Posterior vena cava (tissue), 2 donors: ENCODE measurements around the gene EPHB3. TPM values are rescaled to one million over a fixed set of nuclear protein-coding genes. Genes with fewer than 3 reads are reported as not detected.

Experiments used
- DNase-seq: peaks from one replicate; pipeline ENCODE4 v3.0.0-alpha.2; 2020; ENCODE audit warnings: low spot score
- intact Hi-C, 2 donors: fragments of 100-400 bp; cut with DNase I; formaldehyde crosslinking; loops; one replicate each; pipeline versions ENCODE4 v1.14.1 to v1.14.2; 2022 to 2023
- total RNA-seq, 2 donors: library from RNA; stranded (reverse); fragmentation: NEBNext Ultra II Directional; extraction: Animal tissue kit (Norgen Biotek cat#: 25700); gene quantifications; one replicate each; pipeline ENCODE4 v1.2.1, GENCODE V29; 2021
- donor health status: DM: yes; HTN: yes; CAD: no.
- donor health status: DM: yes; HTN: yes; CAD: no.

The EPHB3 gene
- total RNA-seq, 2 donors from 2014 or later, result 6.9 to 10.8 TPM

DNA sequence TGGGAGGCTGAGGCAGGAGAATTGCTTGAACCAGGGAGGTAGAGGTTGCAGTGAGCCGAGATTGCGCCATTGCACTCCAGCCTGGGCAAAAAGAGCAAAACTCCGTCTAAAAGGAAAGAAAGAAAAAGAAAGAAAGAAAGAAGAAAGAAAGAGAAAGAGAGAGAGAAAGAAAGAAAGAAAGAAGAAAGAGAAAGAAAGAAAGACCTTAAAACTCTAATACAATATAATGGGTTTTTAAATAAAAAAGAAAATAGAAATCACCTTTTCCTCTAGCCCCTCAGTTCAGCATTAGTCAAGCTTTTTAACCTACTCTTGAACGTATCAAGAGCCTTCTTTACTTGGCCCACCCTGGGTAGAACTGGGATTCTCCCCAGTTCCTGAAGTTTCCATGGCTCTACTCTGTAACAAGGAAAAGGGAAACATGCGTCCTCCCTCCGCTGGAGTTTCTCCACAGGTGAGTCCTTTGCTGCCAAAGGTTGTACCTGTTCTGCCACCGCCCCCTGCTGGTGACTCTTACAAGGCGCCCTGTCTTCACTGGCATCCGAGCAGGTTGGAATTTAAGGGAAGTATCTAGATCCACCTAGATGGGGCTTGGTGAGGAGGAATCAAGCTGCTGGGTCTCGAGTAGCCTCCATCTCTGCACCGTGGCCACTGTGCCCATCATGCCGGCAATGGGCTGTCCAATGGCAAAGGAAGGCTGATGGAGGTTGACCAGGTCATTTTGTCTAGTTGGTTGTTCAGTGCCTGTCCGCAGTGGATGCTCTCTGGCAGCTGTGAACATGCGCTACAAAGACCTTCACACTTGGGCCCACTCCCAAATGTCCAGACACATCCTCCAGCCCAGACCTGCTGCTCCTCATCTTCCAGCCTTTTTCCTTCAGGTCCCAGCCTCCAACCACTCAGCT, 20.6 kb upstream of the EPHB3 start:
- DNase-seq, result peak; percentile 82
- intact Hi-C loops, result loop anchor here (5.0 kb wide), 2 partner anchors 169 to 1866 kb away; no protein-coding TSS in a partner anchor

DNA sequence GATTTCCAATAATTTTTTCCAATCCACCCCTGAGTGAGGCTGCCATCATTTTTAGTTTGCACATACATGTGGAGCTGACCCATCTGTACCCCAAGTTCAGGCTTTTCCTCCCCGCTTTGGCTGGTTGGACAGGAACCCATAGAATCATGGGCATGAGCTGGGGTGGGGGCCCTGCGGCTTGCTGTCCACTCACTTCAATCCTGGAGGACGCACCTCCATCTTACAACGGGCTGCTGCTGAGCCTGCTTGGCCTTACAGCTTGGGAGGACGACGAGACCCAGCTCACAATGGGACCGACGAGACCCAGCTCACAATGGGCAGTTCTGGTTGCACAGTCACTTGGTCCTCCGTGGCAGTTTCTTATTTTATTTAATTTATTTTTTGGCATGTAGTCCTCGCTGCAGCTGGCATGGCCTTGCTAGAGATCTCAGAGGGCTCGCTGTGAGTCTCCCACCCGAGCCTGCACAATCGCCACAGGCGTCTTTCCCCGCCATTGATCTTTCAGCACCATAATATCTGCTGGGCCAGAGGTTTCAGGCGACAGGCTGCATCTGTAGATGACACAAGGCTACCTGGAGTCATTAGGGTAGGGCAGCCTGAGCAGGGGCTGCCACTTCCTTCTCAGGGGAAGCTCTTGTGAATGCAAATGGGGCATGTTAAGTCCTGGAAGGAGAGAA, 19.6 kb upstream of the EPHB3 start:
- DNase-seq, result peak; percentile 72
- intact Hi-C loops, result loop anchor here (5.0 kb wide), 2 partner anchors 170 to 1865 kb away; no protein-coding TSS in a partner anchor

DNA sequence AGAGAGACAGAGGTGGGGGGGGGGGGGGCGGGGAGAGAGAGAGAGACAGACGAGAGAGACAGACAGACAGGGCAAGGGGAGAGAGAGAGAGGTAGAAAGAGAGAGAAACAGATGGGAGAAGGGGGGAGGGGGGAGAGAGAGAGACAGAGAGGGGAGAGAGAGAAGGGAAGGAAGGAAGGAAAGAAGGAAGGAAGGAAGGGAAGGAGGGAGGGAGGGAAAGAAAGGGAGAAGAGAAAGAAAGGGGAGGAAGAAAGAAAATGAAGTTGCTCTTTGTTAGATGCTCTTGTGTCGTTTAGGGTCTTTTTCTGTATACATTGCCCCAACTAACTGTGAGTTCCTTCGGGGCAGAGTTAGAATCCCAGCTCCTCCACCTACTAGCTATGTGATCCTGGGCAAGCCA, 19.0 kb upstream of the EPHB3 start:
- DNase-seq, result no peak
- intact Hi-C loops, result loop anchor here (5.0 kb wide), 2 partner anchors 170 to 1865 kb away; no protein-coding TSS in a partner anchor

DNA sequence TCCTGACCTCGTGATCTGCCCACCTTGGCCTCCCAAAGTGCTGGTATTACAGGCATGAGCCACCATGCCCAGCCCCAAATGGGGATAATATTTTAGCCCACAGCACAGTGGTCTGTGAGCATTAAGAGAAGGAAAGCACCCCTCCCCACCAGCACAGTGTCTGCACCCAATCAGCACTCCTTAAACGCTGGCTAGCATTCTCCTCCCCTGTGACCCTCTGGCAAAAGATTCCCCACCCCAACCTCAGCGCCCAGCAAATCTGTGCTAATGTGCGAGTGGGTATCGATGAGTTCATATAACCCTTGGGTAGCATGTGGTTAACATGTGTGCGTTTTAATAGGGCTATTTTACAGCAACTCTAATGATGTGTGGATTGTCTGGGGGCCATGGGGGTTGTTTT, 18.3 kb upstream of the EPHB3 start:
- intact Hi-C loops, result loop anchor here (5.0 kb wide), 2 partner anchors 171 to 1864 kb away; no protein-coding TSS in a partner anchor
- peak; percentile 25 for DNase-seq

DNA sequence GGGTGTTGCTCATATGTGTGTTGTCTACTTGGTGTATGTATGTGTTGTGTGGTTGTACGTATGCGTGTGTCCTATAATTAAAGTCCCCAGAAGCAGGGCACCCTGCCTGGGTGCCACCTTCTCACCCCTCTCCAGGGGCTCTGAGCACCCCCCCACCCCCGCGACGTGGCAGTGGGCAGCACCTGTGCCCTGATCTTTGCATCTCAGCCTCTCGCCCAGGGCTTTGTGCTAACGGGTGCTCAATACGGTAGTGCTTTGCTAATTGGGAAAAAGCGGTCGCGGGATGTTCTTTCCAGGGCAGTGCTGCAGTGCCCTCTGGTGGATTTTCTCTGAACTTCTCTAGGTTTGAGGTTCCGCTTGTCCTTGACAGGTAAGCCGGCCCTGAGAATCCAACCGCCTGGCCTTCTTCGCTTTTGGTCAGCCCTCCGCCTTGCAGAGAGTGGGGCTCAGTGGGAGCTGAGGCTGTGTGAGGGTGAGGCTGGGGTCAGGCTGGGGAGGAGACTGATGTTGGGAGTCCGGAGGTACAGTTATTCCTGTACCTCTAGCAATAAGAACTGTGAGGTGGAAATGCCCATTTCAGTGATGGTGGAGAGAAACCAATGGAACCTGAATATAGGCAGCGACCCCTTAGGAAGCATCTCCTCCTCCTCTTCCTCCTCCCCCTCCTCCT, 17.6 kb upstream of the EPHB3 start:
- DNase-seq, result peak; percentile 83
- intact Hi-C loops, result loop anchor here (5.0 kb wide), 2 partner anchors 172 to 1863 kb away; no protein-coding TSS in a partner anchor

DNA sequence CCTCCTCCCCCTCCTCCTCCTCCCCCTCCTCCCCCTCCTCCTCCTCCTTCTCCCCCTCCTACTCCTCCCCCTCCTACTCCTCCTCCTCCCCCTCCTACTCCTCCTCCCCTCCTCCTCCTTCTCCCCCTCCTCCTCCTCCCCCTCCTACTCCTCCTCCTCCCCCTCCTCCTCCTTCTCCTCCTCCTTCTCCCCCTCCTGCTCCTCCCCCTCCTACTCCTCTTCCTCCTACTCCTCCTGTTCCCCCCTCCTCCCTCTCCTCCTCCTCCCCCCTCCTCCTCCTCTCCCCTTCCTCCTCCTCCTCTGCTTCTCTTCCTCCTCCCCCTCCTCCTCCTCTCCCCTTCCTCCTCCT, 17.1 kb upstream of the EPHB3 start:
- intact Hi-C loops, result loop anchor here (5.0 kb wide), 2 partner anchors 172 to 1863 kb away; no protein-coding TSS in a partner anchor
- DNase-seq, result no peak

DNA sequence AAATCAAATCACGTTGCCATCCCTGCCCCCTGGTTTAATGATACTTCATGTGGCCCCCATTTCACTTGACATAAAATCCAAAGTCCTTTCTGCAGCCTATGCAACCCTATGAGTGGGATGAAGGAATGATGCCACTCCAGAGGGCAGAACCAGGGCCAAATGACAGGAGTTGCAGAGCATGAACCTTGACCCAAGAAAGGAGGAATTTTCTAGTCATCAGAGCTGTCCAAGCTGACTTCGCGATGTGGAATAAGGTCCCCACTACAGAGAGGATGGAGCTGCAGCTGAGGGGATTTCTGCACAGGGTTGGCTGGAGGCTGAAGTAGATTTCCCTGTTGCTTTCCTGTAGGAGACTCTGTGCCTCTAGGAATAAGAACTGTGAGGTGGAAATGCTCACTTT, 15.8 kb upstream of the EPHB3 start:
- intact Hi-C loops, result no loop called here
- no peak for DNase-seq

DNA sequence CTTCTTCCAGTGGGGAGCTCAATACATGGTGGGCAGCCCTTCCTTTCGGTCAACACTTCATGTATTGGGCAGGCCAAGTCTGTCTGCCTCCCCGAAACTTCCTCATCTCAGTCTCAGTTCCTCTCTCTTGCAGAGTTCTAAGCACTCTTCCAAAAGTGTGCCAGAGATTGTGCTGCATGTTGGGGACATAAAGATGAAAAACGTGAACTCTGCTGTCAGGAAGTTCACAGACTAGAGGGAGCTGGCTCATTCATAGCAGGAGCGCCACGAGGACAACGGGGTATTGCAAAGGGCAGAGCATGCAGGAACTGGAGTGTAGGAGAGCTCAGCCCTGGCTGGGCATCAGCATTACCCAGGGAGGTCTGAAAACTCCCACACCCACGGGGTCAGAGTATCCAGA, 15.3 kb upstream of the EPHB3 start:
- intact Hi-C loops, result no loop called here

DNA sequence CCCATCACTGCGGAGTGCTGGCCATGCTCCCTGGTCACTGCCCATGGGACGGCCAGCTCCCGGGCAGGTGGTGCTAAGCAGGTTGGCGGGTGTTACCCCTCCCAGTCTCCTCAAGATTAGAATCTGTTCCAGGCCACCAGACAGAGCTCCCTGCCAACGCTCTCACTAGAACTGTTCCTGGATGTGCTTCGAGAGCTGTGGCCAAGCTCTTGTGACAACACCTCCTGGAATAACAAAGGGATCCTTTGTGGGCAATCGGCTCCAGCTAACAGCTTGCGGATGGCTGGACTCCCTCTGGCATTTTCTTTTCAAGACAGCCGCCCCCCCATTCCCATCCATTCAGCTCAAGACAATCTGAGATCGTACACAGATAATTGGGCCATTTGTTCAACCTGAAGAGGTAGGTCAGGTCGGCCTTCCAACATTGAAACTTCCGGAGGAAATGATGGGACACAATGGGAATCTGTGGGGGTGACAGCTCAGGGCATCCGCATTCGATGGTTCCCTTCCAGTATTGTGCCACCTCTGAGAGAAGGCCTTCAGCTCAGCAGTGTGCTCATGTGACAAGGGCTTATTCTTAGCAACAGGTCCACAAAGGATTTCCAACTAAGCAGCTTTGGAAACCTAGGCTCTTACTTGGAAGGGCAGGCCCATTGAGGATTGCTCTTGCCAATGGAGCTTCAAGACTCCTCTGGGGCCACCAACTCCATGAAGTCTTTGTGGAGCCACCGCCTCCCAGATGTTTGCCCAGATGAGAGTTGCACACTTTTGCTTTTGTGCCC, 11.6 kb upstream of the EPHB3 start:
- peak; percentile 60 for DNase-seq
- intact Hi-C loops, result no loop called here

More for the DNA sequence above, 15.3 kb upstream of the EPHB3 start:
- peak; percentile 68 for DNase-seq

DNA sequence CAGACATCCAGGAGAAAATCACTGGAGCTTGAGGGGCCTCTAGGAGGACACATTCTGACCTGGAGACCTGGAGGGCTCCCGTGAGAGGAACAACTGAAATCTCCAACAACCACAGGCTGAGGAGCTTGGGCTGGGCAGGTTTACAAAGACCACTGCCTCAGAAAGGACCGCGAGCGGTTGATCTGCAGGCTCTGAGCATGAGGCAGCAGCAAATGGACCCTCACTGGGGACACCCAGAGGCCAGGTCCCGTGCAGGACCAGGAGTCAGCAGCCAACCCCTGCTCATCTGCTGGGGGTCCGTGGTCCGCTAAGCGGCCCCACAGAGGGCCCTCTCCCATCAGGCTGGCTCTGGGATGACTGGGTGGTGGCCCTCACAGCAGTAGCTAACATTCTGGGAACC, 10.5 kb upstream of the EPHB3 start:
- intact Hi-C loops, result no loop called here
- peak; percentile 70 for DNase-seq

DNA sequence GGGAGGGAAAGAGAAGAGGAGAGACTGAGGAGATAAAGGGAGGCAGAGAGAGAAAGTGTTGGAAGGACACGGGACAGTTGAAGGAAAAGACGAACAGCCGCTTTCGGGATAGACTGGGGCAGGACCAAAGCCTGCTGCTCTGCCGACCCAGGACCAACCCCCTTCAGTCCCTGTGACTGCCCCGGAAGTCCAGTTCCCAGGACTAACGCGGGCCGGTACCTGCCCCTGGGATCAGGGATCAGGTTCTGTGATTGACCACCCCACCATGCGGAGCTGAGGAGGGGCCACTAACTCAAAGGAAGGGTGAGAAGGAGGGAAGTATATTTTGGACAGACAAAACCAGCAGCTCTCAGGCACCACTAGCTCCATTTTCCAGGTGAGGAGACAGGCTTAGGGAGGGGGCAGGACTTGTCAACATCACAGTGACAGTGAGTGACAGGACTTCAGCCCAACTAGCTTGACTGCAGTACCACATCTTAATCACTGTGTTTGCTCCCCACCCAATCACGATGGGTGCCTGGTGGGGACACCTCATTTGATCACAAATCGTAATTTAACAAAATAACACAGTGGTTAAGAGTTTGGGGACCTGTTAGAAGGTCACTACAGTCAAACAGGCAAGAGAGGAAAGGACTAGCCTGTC, 9.8 kb upstream of the EPHB3 start:
- intact Hi-C loops, result no loop called here
- peak; percentile 19 for DNase-seq

DNA sequence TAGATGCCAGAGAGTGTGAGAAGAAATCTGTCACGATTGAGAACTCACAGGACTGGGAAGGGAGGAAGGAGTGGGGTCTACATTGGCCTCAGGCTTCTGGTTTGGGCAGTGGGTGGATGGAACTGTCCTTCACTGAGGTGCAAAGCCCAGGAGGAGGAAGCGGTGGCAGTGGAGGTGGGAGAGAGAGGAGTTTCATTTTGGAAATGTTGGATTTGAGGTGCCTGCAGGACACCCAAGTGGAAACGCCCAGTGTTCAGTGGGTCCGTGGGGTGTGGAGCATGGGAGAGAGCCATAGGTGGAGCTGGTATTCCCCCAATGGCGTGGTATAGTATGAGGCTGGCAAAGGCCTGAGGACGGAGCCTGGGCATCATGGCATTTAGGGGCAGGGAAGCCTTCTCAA, 9.3 kb upstream of the EPHB3 start:
- intact Hi-C loops, result no loop called here
- DNase-seq, result peak; percentile 65

DNA sequence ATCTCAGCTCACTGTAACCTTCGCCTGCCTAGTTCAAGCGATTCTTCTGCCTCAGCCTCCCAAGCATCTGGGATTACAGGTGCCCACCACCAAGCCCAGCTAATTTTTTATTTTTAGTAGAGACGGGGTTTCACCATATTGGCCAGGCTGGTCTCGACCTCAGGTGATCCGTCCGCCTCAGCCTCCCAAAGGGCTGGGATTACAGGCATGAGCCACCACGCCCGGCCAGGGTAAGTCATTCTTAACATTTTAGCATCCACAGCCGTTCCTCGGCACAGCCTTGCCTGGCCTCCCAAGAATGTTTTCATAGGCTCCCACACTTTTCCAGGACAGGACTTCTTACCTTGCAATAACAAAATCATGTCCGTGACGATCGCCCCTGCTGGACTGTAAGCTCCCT, 8.7 kb upstream of the EPHB3 start:
- intact Hi-C loops, result no loop called here
- DNase-seq, result peak; percentile 23

DNA sequence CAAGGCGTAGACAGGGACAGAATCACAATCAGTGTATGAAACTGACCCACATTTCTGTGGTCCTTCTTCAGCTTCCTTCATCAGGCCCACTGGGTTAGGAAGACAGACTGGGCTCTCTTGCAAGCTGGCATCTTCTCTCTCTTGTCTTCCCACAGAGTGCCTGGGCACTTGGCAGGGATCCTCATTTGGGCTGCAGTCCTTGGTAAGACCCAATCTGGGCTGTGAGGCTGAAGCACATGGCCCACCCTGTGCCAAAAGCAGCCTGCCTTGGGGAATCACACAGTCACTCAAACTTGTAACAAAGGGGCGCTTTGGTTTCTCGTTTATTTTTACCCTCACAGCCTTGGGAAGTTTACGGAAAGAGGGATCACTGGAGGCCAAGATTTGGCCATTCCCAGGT, 8.2 kb upstream of the EPHB3 start:
- no peak for DNase-seq
- intact Hi-C loops, result no loop called here

DNA sequence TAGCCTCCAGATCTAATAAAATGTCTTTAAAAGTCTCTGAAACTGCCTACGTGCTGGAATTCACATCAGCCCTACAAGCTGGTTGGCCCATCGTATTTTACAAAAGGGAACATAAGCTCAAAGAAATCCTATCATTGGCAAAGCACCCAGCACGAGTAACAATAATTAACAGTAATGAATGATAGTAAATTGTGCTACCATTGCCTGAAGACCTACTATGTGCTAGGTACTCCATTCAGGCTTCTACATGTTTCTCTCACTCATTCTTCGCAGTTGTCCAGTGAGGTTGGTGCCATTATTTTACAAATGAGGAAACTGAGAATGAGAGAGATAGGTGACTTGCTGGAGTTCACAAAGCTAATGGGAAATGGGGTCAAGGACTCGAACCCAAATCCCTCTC, 7.1 kb upstream of the EPHB3 start:
- intact Hi-C loops, result no loop called here
- DNase-seq, result no peak

DNA sequence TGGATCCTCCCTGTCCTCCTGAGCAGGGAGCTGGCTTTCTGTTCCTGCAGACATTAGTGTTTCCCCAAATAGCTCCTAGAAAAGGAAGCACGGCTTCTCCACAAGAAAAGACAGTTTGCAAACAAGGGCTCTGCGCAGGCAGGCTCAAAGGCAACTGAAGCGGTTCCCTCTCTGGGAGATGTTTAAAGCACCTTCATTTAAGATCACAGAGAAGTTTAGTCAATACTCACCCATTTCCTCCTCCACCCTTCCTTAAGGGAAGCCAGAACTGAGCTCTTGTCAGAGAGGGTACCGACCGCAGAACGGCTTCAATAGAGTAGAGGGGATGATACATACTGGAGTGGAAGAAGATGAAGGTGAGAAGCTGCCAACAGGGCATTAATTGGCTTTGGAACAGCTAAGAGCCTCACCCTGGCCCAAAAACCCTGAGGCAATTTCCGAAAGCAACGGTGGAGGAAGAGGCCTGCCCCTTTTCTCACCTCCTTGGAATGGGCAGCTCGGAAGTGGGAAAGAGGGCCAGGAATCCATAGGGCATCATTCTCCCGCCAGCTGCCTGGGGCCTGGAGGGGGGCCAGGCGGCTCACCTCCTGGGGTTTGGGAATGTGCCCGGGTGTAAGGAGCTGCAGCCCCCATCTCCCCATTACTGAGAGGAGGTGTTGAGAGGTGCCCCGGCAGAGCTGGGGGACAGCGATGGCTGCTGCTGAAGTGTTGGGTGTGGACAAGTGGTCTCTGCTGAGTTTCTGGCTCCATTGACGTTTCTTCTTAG, 4.8 kb upstream of the EPHB3 start:
- intact Hi-C loops, result no loop called here
- peak; percentile 55 for DNase-seq

DNA sequence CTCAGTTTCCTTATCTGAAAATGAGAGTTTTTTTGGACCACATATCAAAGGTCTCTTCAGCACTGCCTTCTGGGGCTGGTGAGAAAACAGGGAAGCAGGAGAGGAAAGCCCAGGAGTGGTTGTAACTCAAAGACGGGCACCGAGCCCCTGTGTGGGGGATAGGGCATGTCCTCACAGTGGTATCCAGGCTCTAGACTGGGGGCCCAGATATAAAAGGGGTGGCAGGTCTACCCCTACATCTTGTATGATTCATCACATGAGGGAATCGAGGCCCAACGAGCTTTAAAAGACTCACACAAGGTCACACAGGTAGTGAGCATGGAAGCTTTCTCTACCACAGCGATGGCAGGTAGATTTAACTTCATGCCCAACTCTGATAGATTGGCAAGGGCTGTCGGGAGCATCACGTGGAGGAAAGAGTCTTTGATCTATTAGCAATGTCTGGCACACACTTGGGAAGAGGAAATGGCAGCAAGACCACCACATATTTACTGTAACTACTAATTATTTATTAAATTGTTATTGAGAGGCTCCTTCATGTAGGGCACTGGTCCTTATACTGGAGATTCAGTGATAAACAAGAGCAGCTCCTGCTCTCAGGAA, 4.1 kb upstream of the EPHB3 start:
- DNase-seq, result peak; percentile 23
- intact Hi-C loops, result no loop called here

DNA sequence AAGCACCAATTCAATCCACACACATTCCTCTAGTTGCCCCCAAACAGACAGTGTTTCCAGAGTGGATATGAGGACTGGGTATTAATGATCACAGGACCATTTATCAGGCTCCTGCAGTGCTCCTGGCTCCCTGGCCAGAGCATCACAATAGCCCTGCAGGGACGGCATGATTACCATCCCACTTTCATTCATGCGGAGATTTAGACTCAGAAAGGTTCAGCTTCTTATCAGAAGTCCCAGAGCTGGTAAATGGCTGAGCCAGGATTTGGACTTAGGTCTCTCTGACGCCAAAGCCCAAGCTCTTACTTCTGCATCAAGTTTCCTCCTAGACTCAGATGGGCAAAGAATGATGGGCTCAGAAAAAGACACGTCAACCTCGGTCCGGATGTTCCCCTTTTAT, 2.9 kb upstream of the EPHB3 start:
- peak; percentile 43 for DNase-seq
- intact Hi-C loops, result no loop called here
